BE2C (cell line): ENCODE measurements around the gene RABGAP1.

Experiments
- DNase-seq: peaks from one replicate; pipeline ENCODE4 v3.0.0-alpha.2; 2020
- H3K27me3 ChIP-seq: fragments of 250-450 bp; sonication (Bioruptor Pico); 2 replicates; pipeline ENCODE4 v1.5.1; 2020; ENCODE audit warnings: mild to moderate bottlenecking
- H3K36me3 ChIP-seq: fragments of 250-450 bp; sonication (Bioruptor Pico); 2 replicates; pipeline ENCODE4 v1.5.1; 2020; ENCODE audit warnings: mild to moderate bottlenecking
- H3K4me1 ChIP-seq: fragments of 250-450 bp; sonication (Bioruptor Pico); 2 replicates; pipeline ENCODE4 v1.5.1; 2020
- H3K4me3 ChIP-seq: 2 replicates; pipeline ENCODE4 v1.5.1; 2011; ENCODE audit warnings: low read depth, low read length
- H3K9me3 ChIP-seq: fragments of 250-450 bp; sonication (Bioruptor Pico); 2 replicates; pipeline ENCODE4 v1.5.1; 2020
- TF ChIP-seq, protein P1 (sequence below): IDR thresholded peaks from 2 replicates; pipeline ENCODE4 v1.5.1; 2012; ENCODE audit warnings: mild to moderate bottlenecking, low read depth, low read length

Gene RABGAP1

DNA sequence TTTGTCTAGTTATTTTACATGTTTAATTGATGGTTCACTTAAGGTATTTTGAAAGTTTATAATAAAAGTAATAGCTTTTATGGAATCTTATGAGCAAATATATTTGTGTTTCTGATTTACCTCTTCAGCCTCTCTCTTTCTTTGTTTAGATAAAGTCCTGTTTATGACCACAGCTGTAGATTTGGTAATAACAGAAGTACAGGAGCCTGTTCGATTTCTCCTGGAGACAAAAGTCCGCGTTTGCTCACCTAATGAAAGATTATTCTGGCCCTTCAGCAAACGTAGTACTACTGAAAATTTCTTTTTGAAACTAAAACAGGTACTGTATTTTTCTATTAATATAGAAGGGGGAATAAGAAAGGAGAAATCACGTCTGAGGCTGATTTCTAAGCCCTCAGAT, 57.6 kb downstream of the RABGAP1 start:
- Histone ChIP-seq H3K27me3 (no peaks in the 10 kb centered on the region), H3K4me1 (peaks cover 7% of the 10 kb centered on the region), H3K9me3 (no peaks in the 10 kb centered on the region), H3K4me3 (no peak overlapping the region), H3K36me3 (peaks cover 10% of the 10 kb centered on the region)
- TF ChIP-seq, protein P1, sequence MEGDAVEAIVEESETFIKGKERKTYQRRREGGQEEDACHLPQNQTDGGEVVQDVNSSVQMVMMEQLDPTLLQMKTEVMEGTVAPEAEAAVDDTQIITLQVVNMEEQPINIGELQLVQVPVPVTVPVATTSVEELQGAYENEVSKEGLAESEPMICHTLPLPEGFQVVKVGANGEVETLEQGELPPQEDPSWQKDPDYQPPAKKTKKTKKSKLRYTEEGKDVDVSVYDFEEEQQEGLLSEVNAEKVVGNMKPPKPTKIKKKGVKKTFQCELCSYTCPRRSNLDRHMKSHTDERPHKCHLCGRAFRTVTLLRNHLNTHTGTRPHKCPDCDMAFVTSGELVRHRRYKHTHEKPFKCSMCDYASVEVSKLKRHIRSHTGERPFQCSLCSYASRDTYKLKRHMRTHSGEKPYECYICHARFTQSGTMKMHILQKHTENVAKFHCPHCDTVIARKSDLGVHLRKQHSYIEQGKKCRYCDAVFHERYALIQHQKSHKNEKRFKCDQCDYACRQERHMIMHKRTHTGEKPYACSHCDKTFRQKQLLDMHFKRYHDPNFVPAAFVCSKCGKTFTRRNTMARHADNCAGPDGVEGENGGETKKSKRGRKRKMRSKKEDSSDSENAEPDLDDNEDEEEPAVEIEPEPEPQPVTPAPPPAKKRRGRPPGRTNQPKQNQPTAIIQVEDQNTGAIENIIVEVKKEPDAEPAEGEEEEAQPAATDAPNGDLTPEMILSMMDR = no peak
- no peak for DNase-seq

DNA sequence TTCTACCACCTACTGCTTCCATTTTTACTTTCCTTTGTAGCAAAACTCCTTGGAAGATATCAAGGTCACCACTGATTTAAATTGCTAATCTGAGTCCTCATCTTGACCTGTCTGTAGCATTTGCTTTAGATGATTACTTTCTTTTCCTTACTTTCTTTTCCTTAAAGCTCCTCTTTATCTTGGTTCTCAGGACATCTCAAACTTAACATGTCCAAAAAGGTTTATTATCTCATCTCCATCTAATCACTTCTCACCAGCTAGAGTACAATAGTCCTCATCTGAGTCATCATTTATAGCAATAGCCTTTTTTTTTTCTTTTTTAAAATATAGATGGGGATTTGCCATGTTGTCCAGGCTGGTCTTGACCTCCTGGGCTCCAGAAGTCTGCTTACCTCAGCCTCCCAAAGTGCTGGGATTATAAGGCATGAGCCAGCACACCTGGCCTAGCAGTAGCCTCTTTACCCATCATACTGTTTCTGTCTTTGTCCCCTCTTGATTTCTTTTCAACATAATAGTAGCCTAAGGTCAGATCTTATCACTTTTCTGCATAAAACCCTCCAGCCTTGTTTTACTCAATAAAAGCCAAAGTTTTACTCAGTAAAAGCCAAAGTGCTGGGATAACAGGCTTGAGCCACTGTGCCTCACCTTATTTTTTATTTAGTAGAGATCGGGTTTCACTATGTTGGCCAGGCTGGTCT, 59.7 kb downstream of the RABGAP1 start:
- H3K36me3 ChIP-seq = peaks cover 15% of the 10 kb centered on the region
- DNase-seq = no peak
- TF ChIP-seq, protein P1 = no peak

DNA sequence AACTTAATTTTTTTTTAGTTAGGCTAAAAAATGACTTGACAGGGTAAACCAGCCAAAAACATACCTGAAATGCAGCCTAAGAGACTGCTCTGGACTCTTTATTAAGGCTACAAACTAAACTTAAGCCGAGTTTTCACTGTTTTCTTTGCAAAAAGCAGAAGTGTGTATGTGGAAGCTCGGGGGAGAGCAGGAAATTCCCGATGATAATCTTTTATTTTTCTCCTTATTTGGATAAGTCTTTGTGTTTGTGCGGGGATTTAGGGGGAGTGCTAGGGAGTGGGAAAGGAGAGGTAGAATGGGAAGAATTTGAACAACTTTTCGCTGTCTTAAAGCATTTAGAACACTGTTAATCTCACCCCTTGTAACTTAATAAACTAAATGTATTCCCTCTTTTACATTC, 61.9 kb downstream of the RABGAP1 start:
- TF ChIP-seq, protein P1 = no peak
- Histone ChIP-seq H3K4me3 (no peak overlapping the region), H3K36me3 (peaks cover 15% of the 10 kb centered on the region), H3K9me3 (no peaks in the 10 kb centered on the region), H3K4me1 (peaks cover 7% of the 10 kb centered on the region), H3K27me3 (no peaks in the 10 kb centered on the region)
- DNase-seq = no peak

More for the DNA sequence above, 59.7 kb downstream of the RABGAP1 start:
- H3K4me1 ChIP-seq = peaks cover 7% of the 10 kb centered on the region
- no peaks in the 10 kb centered on the region for H3K27me3 ChIP-seq
- H3K4me3 ChIP-seq = no peak overlapping the region
- no peaks in the 10 kb centered on the region for H3K9me3 ChIP-seq

DNA sequence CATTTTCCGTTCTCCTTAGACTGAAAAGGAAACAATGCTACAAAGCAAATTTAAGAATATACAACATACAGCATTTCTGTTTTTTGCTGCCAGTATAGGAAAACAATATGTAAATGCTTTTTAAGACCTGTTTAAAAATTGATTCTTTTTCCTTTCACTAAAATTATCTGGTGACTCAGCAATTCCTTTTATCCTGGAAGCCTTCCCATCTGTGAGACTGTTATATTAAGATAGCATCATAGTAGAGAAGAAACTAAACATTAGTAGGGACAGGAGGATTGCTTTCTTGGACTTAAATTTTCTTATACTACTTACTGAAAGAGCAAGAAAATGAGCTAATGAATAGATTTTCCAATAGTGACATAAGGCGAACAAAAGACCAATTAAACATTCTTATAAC, 62.6 kb downstream of the RABGAP1 start:
- no peak for DNase-seq
- H3K4me1 ChIP-seq = peaks cover 7% of the 10 kb centered on the region
- H3K36me3 ChIP-seq = peaks cover 15% of the 10 kb centered on the region
- TF ChIP-seq, protein P1 = no peak
- H3K9me3 ChIP-seq = no peaks in the 10 kb centered on the region
- no peaks in the 10 kb centered on the region for H3K27me3 ChIP-seq
- no peak overlapping the region for H3K4me3 ChIP-seq

DNA sequence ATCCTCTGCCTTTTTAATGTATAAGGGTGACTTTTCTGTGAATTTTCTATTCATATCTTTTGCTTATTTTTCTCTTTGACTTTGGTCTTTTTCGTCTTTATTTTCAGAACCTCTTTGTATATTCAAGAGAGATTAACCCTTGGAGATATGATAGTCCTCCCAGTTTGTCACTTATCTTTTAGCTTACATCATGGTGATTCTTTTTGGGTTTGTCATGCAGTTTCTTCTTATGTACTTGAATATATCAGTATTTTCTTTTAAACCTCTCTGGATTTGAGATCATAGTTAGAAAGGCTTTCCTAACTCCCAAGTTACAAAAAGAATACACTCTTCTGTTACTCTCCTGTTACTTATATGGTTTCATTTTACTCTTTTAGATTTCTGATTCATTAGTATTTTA, 65.1 kb downstream of the RABGAP1 start:
- H3K27me3 ChIP-seq = no peaks in the 10 kb centered on the region
- TF ChIP-seq, protein P1 = no peak
- peaks cover 7% of the 10 kb centered on the region for H3K4me1 ChIP-seq
- no peak overlapping the region for H3K4me3 ChIP-seq
- H3K9me3 ChIP-seq = no peaks in the 10 kb centered on the region
- no peak for DNase-seq
- peaks cover 15% of the 10 kb centered on the region for H3K36me3 ChIP-seq

DNA sequence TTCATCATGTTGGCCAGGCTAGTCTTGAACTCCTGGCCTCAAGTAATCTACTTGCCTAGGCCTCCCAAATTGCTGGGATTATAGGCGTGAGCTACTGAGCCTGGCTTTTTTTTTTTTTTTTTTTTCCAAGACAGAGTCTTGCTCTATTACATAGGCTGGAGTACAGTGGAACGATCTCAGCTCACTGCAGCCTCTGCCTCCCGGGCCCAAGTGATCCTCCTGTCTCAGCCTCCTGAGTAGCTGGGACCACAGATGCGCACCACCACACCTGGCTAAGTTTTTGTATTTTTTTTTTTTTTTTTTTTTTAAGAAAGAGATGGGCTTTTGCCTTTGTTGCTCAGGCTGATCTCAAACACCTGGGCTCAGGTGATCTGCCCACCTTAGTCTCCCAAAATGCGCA, 66.4 kb downstream of the RABGAP1 start:
- no peak overlapping the region for H3K4me3 ChIP-seq
- peaks cover 9% of the 10 kb centered on the region for H3K36me3 ChIP-seq
- no peak for DNase-seq
- no peaks in the 10 kb centered on the region for H3K27me3 ChIP-seq
- TF ChIP-seq, protein P1 = no peak
- peaks cover 7% of the 10 kb centered on the region for H3K4me1 ChIP-seq
- no peaks in the 10 kb centered on the region for H3K9me3 ChIP-seq
